ENCODE results near the gene SELENON.

- no peak for TF ChIP-seq BRF1 (IDR thresholded peaks at IDR 0.05; ENCODE audit: borderline replicate concordance, extremely low read depth, insufficient read length)
- TF ChIP-seq FOXJ2 (tag; IDR thresholded peaks at IDR 0.05), result no peak
- TF ChIP-seq ZBTB33 (CRISPR knock-in tag; IDR thresholded peaks at IDR 0.05), result no peak
Observed at GRCh38 chr1:25829046-25829445, 29.1 kb downstream of the SELENON start.

All from K562 (cell line).